ENCODE measurements around the gene MIOS. TPM values are rescaled to one million over a fixed set of nuclear protein-coding genes. Genes with fewer than 3 reads are reported as not detected.
"Not testable (repeated sequence)": the region's sequence is repeated elsewhere in the genome, so short reads cannot be mapped to it uniquely, and the experiment has no call there.

Gene MIOS
- total and polyA plus RNA-seq, 4 donors = 7.4 to 35.6 (median 12.2) TPM

DNA sequence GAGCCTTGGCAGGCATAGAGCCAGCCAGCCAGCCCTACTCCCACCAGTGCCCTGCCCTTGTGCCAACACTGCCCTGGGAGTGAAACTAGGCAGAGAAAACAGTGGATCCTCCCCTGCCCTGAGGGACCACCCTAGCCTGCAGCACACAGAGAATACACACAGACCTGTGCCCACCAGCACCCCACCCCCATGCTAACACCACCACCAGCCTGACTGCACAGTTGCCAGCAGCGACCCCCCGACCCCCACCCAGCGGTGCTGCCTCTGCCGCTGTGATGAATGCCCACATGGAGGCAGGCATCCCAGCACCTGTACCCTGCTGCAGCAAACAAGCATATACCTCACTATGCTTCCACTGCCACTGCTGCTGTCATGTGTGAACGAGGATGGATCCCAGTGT is 9.4 kb upstream of the MIOS start:
- DNase-seq (ENCODE audit: low spot score) = no peak
- Histone ChIP-seq H3K4me3 (ENCODE audit: low read depth in 1 of 3, low read length in 3 of 3) (no peak overlapping the region), H3K9me3 (ENCODE audit: control insufficient read depth in 4 of 4, low read length in 3 of 4) (no peaks in the 10 kb centered on the region), H3K27me3 (ENCODE audit: control insufficient read depth in 4 of 4, insufficient read depth in 4 of 4, low read length in 3 of 4) (no peaks in the 10 kb centered on the region), H3K4me1 (ENCODE audit: control insufficient read depth in 4 of 4, insufficient read depth in 4 of 4, low read length in 3 of 4) (peaks cover 0 to 15% (median 3%) of the 10 kb centered on the region in 4 donors), H3K27ac (ENCODE audit: low read depth in 1 of 2, low read length in 2 of 2) (no peak overlapping the region), H3K9ac (ENCODE audit: low read depth in 1 of 2, low read length in 2 of 2) (no peak overlapping the region), H3K36me3 (ENCODE audit: control insufficient read depth in 4 of 4, insufficient read depth in 3 of 4, low read depth in 1 of 4, low read length in 3 of 4) (no peaks in the 10 kb centered on the region)
- TF ChIP-seq, protein P1, sequence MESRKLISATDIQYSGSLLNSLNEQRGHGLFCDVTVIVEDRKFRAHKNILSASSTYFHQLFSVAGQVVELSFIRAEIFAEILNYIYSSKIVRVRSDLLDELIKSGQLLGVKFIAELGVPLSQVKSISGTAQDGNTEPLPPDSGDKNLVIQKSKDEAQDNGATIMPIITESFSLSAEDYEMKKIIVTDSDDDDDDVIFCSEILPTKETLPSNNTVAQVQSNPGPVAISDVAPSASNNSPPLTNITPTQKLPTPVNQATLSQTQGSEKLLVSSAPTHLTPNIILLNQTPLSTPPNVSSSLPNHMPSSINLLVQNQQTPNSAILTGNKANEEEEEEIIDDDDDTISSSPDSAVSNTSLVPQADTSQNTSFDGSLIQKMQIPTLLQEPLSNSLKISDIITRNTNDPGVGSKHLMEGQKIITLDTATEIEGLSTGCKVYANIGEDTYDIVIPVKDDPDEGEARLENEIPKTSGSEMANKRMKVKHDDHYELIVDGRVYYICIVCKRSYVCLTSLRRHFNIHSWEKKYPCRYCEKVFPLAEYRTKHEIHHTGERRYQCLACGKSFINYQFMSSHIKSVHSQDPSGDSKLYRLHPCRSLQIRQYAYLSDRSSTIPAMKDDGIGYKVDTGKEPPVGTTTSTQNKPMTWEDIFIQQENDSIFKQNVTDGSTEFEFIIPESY (IDR thresholded peaks at IDR 0.05) = no peak
- TF ChIP-seq TAF1 (conservative IDR thresholded peaks at IDR 0.05) = no peak
- TF ChIP-seq, protein P2, sequence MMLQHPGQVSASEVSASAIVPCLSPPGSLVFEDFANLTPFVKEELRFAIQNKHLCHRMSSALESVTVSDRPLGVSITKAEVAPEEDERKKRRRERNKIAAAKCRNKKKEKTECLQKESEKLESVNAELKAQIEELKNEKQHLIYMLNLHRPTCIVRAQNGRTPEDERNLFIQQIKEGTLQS (IDR thresholded peaks at IDR 0.05) = no peak
- no peak for TF ChIP-seq YY1 (IDR thresholded peaks at IDR 0.05)
- TF ChIP-seq, protein P3, sequence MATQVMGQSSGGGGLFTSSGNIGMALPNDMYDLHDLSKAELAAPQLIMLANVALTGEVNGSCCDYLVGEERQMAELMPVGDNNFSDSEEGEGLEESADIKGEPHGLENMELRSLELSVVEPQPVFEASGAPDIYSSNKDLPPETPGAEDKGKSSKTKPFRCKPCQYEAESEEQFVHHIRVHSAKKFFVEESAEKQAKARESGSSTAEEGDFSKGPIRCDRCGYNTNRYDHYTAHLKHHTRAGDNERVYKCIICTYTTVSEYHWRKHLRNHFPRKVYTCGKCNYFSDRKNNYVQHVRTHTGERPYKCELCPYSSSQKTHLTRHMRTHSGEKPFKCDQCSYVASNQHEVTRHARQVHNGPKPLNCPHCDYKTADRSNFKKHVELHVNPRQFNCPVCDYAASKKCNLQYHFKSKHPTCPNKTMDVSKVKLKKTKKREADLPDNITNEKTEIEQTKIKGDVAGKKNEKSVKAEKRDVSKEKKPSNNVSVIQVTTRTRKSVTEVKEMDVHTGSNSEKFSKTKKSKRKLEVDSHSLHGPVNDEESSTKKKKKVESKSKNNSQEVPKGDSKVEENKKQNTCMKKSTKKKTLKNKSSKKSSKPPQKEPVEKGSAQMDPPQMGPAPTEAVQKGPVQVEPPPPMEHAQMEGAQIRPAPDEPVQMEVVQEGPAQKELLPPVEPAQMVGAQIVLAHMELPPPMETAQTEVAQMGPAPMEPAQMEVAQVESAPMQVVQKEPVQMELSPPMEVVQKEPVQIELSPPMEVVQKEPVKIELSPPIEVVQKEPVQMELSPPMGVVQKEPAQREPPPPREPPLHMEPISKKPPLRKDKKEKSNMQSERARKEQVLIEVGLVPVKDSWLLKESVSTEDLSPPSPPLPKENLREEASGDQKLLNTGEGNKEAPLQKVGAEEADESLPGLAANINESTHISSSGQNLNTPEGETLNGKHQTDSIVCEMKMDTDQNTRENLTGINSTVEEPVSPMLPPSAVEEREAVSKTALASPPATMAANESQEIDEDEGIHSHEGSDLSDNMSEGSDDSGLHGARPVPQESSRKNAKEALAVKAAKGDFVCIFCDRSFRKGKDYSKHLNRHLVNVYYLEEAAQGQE (IDR thresholded peaks at IDR 0.05) = no peak
- no peak for TF ChIP-seq HNF4G (IDR thresholded peaks at IDR 0.05)
- no peak for TF ChIP-seq FOXA1 (IDR thresholded peaks at IDR 0.05)
- no peak for TF ChIP-seq RAD21 (IDR thresholded peaks at IDR 0.05)
- WGBS = 85% methylated on average over 5 of the region's 5 CpGs

DNA sequence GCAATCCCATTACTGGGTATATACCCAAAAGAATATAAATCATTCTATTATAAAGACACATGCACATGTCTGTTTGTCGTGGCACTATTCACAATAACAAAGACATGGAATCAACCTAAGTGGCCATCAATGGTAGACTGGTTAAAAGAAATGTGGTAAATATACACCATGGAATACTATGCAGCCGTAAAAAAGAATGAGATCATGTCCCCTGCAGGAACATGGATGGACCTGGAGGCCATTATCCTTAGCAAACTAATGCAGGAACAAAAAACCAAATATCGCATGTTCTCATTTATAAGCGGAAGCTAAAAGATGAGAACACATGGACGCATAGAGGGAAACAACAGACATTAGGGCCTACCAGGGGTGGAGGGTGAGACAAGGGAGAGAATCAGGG is 5.1 kb upstream of the MIOS start:
- H3K4me1 ChIP-seq (ENCODE audit: control insufficient read depth in 4 of 4, insufficient read depth in 4 of 4, low read length in 3 of 4) = peaks cover 2 to 30% (median 24%) of the 10 kb centered on the region in 4 donors
- H3K9ac ChIP-seq (ENCODE audit: low read depth in 1 of 2, low read length in 2 of 2); H3K36me3 ChIP-seq (ENCODE audit: control insufficient read depth in 4 of 4, insufficient read depth in 3 of 4, low read depth in 1 of 4, low read length in 3 of 4); H3K27me3 ChIP-seq (ENCODE audit: control insufficient read depth in 4 of 4, insufficient read depth in 4 of 4, low read length in 3 of 4); H3K4me3 ChIP-seq (ENCODE audit: low read depth in 1 of 3, low read length in 3 of 3); H3K27ac ChIP-seq (ENCODE audit: low read depth in 1 of 2, low read length in 2 of 2); DNase-seq (ENCODE audit: low spot score); H3K9me3 ChIP-seq (ENCODE audit: control insufficient read depth in 4 of 4, low read length in 3 of 4): not testable (repeated sequence)
- 97% methylated on average over 5 of the region's 5 CpGs for WGBS

DNA sequence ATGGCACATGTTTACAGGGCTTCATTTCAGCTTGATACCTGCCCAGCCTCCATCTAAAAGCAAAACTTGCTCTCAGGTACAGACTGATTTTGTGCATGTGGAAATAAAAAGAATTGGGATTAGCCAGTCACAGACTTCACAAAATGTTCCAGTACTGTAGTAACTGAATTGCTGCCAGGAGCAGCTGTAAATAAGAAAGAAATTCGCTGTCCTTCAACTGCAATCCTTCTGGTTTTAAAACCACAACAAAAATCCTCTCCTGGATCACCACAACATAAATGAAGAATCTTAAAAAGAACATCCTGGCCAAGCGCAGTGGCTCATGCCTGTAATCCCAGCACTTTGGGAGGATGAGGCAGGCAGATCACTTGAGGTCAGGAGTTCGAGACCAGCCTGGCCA is 3.9 kb upstream of the MIOS start:
- WGBS = 62% methylated on average over 3 of the region's 3 CpGs
- Histone ChIP-seq H3K4me1 (ENCODE audit: control insufficient read depth in 4 of 4, insufficient read depth in 4 of 4, low read length in 3 of 4) (peaks cover 2 to 34% (median 26%) of the 10 kb centered on the region in 4 donors), H3K4me3 (ENCODE audit: low read depth in 1 of 3, low read length in 3 of 3) (no peak overlapping the region), H3K36me3 (ENCODE audit: control insufficient read depth in 4 of 4, insufficient read depth in 3 of 4, low read depth in 1 of 4, low read length in 3 of 4) (no peaks in the 10 kb centered on the region), H3K27me3 (ENCODE audit: control insufficient read depth in 4 of 4, insufficient read depth in 4 of 4, low read length in 3 of 4) (no peaks in the 10 kb centered on the region), H3K27ac (ENCODE audit: low read depth in 1 of 2, low read length in 2 of 2) (no peak overlapping the region), H3K9ac (ENCODE audit: low read depth in 1 of 2, low read length in 2 of 2) (peak overlapping the region in 1 of 2 donors; percentile 12), H3K9me3 (ENCODE audit: control insufficient read depth in 4 of 4, low read length in 3 of 4) (no peaks in the 10 kb centered on the region)
- DNase-seq (ENCODE audit: low spot score) = no peak
- TF ChIP-seq, protein P4, sequence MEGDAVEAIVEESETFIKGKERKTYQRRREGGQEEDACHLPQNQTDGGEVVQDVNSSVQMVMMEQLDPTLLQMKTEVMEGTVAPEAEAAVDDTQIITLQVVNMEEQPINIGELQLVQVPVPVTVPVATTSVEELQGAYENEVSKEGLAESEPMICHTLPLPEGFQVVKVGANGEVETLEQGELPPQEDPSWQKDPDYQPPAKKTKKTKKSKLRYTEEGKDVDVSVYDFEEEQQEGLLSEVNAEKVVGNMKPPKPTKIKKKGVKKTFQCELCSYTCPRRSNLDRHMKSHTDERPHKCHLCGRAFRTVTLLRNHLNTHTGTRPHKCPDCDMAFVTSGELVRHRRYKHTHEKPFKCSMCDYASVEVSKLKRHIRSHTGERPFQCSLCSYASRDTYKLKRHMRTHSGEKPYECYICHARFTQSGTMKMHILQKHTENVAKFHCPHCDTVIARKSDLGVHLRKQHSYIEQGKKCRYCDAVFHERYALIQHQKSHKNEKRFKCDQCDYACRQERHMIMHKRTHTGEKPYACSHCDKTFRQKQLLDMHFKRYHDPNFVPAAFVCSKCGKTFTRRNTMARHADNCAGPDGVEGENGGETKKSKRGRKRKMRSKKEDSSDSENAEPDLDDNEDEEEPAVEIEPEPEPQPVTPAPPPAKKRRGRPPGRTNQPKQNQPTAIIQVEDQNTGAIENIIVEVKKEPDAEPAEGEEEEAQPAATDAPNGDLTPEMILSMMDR (IDR thresholded peaks at IDR 0.05; ENCODE audit: low read depth, low read length, missing input control) = no peak
- TF ChIP-seq, protein P1 (IDR thresholded peaks at IDR 0.05) = no peak
